Astrocyte (in vitro differentiated cells and primary cell): ENCODE measurements around the gene PXDN.

ENCODE experiments used
- EZH2 ChIP-seq: IDR thresholded peaks from 2 replicates; pipeline ENCODE4 v1.6.1; 2012; ENCODE audit warnings: mild to moderate bottlenecking, low read length, inconsistent platforms; ENCODE audit not compliant: insufficient read depth
- TF ChIP-seq, protein P1 (sequence below): IDR thresholded peaks from 2 replicates; pipeline ENCODE4 v1.5.1; 2011; ENCODE audit warnings: low read depth, mild to moderate bottlenecking, inconsistent platforms, low read length, moderate library complexity; ENCODE audit not compliant: insufficient read depth

DNA sequence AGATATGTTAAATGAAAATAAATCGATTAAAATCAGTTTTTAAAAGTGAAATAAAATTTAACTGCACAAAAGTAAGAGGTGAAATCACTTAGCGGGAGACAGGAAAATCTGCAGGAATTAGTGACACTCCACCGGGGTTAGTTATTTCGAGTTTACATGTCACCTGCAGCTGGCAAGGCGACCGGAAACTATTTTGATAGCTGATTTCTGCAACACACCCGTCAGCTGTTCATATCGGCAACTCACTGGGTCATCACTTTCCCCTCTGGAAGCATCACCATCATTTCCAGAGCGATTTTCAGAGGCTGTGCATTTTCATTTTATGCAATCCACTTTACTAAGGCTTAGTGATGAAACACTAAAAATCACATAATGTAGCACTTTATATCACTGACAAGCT lies 52.9 kb downstream of the PXDN start:
- TF ChIP-seq, protein P1, sequence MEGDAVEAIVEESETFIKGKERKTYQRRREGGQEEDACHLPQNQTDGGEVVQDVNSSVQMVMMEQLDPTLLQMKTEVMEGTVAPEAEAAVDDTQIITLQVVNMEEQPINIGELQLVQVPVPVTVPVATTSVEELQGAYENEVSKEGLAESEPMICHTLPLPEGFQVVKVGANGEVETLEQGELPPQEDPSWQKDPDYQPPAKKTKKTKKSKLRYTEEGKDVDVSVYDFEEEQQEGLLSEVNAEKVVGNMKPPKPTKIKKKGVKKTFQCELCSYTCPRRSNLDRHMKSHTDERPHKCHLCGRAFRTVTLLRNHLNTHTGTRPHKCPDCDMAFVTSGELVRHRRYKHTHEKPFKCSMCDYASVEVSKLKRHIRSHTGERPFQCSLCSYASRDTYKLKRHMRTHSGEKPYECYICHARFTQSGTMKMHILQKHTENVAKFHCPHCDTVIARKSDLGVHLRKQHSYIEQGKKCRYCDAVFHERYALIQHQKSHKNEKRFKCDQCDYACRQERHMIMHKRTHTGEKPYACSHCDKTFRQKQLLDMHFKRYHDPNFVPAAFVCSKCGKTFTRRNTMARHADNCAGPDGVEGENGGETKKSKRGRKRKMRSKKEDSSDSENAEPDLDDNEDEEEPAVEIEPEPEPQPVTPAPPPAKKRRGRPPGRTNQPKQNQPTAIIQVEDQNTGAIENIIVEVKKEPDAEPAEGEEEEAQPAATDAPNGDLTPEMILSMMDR = no peak
- TF ChIP-seq EZH2 = no peak
